NOMO-1 treated with dmso at 0.1 percent for 144 hours (cell line): Measurements from ENCODE around the gene IFT122.
"Not testable (repeated sequence)": the region's sequence is repeated elsewhere in the genome, so short reads cannot be mapped to it uniquely, and the experiment has no call there.

Experiments used
- DNase-seq: peaks from one replicate; lab custom pipeline; 2025; ENCODE audit not compliant: unreplicated experiment; lab: John Stamatoyannopoulos, UW

Gene IFT122

GRCh38 chr3:129515821-129516432, 75.9 kb downstream of the IFT122 start:
- not testable (repeated sequence) for DNase-seq

GRCh38 chr3:129517516-129517915, 77.5 kb downstream of the IFT122 start:
- no peak for DNase-seq

DNA sequence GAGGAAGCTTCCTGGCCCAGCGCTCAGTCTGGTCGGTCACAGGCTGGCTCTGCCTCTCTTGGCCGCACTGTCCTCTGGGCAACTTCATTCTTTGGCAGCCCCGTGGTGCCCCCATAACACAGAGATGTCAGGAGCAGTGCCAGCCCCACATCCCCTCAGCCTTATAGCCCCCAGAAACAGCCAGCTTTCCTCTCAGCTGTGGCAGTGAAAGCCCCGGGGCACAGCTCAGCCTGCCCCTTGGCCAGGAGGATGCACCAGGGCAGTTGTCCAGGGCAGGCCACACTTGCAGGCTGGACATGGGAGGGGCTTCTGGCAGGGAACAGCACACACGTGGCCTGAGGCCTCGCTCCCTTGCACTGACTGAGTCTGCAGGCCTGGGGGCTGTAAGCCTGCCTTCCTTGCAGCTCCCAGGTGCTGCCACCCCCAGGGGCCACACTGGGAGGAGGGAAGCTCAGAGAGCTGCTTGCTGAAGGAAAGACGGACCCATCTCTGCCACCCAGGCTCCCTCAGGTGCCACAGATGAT, 78.1 kb downstream of the IFT122 start:
- DNase-seq, result no peak

DNA sequence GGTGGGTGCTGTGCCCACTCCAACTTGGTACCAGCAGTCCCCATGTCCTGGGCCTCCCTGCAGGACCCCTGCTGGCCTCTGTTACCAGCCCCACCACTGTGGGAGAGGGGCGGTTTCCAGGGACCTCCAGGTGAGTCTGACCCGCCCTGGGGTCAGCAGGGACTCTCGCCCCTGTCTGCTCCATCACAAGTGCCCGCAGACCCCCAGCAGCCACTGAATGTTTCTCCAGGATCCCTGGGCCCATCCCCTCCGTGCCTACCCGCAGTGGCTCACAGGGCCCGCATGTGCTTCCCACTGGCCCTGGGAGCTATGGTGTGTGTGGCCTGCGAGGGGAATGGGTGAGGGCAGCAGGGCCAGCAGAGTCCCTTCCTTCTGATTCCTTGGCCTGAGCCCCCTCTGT, 78.6 kb downstream of the IFT122 start:
- DNase-seq, result no peak

GRCh38 chr3:129519449-129519848, 79.4 kb downstream of the IFT122 start:
- no peak for DNase-seq

- DNase-seq, result no peak
Measured at GRCh38 chr3:129519896-129520715, 80.1 kb downstream of the IFT122 start.

DNA sequence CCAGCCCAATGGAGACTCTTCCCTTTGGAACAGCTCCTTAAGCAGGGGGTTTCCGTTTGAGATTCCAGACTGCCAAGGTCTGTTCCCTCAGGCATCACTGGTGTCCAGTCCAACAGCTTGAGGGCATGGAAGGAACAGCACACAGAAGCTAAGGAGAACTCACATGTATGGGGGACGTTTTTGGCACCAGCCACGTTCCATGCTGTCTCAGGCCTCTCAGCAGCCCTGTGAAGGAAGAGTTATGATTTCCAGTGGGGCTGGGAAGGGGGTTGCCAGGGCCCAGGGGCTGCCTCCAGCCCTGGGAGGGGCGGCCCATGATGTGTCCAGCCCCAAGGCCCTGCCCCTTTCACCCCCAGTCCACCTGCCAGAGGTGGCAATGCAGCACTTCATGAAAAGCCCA, 80.9 kb downstream of the IFT122 start:
- no peak for DNase-seq

DNA sequence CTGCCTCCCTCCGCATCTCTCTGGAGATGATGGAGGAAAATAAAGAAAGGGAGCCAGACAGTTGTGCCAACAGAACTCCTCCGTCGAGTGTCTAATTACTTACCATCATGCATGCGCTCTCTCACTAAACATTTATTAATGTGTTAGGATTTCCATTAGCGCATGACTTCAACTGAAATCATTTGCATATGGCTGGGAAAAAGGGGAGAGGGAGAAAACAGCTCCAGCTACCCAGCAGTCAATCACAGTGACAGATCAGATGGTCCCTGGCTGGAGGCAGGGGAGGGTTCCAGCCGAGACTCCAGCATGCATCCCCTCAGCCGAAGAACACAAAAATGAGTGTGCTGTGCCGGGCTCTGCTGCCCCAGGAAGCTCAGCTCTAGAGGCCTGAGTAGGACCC, 81.6 kb downstream of the IFT122 start:
- DNase-seq, result no peak

DNA sequence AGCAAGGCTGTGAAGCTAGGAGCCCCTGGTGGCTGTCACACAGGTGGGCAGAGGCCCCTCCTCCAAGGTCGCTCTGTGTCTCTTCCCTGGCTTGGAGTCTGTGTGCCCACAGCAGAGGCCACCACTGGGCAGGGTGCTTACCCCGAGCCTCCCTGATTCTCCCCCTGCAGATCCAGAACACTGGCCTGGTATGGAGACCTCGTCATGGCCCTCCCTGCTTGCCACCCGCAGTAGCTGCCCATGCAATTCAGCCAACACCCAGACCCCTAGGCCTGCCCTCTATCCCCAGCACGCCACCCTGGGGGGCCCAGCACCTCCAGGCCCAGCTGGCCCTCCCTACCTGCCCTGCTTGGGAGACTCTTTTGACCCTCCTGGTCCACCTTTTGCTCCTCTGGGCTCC, 82.9 kb downstream of the IFT122 start:
- DNase-seq, result no peak

GRCh38 chr3:129524081-129524480, 84.1 kb downstream of the IFT122 start:
- DNase-seq, result no peak

DNA sequence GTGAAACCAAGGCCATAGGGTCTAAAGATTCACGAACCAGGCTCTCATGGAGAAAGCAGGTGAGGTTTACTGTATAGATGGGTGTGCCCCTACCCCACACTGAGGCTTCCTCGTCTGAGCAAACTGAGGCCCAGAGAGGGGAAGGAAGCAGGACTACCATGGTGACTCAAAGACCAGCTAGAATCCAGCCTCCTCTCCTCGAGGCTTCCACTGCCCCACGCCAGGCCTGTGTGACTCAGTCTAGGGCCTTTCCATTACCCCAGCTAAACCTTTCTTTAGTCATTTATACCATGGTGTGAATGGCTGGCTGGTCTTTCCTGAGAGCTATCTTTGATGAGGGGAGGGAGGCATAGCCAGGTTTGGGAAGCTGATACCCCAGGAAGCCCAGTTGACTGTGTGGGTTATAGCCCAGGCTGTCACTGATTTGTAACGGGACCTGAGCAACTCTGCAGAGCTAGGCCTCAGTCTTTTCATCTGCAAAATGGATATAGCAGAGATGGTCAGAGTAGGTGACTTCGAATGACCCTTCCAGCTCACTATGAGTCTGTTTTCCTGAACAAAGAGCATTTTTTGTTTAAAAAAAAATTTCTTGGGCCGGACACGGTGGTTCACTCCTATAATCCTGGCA, 85.4 kb downstream of the IFT122 start:
- DNase-seq, result no peak

- peak; percentile 93 for DNase-seq
Measured at GRCh38 chr3:129526121-129526900, 86.3 kb downstream of the IFT122 start.

- no peak for DNase-seq
Measured at GRCh38 chr3:129527262-129527661, 87.2 kb downstream of the IFT122 start.

- DNase-seq, result no peak
Measured at GRCh38 chr3:129528589-129529100, 88.6 kb downstream of the IFT122 start, which contains the start of gene RHO. Gene RHO, plus strand, starts transcription at chr3:129528639. Its CDS starts 95 bp downstream, at chr3:129528734.

- no peak for DNase-seq
Measured at GRCh38 chr3:129529436-129530210, 89.6 kb downstream of the IFT122 start.

- no peak for DNase-seq
Measured at GRCh38 chr3:129530251-129530791, 90.3 kb downstream of the IFT122 start.

DNA sequence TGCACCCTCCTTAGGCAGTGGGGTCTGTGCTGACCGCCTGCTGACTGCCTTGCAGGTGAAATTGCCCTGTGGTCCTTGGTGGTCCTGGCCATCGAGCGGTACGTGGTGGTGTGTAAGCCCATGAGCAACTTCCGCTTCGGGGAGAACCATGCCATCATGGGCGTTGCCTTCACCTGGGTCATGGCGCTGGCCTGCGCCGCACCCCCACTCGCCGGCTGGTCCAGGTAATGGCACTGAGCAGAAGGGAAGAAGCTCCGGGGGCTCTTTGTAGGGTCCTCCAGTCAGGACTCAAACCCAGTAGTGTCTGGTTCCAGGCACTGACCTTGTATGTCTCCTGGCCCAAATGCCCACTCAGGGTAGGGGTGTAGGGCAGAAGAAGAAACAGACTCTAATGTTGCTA, 90.8 kb downstream of the IFT122 start:
- DNase-seq, result no peak

- no peak for DNase-seq
Measured at GRCh38 chr3:129531699-129532098, 91.7 kb downstream of the IFT122 start.

DNA sequence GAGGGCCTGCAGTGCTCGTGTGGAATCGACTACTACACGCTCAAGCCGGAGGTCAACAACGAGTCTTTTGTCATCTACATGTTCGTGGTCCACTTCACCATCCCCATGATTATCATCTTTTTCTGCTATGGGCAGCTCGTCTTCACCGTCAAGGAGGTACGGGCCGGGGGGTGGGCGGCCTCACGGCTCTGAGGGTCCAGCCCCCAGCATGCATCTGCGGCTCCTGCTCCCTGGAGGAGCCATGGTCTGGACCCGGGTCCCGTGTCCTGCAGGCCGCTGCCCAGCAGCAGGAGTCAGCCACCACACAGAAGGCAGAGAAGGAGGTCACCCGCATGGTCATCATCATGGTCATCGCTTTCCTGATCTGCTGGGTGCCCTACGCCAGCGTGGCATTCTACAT, 92.2 kb downstream of the IFT122 start:
- DNase-seq, result no peak

DNA sequence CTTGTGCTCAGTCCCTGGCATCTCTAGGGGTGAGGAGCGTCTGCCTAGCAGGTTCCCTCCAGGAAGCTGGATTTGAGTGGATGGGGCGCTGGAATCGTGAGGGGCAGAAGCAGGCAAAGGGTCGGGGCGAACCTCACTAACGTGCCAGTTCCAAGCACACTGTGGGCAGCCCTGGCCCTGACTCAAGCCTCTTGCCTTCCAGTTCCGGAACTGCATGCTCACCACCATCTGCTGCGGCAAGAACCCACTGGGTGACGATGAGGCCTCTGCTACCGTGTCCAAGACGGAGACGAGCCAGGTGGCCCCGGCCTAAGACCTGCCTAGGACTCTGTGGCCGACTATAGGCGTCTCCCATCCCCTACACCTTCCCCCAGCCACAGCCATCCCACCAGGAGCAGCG, 93.4 kb downstream of the IFT122 start:
- no peak for DNase-seq
